Measurements from ENCODE around the gene TPSD1. TPM values are rescaled to one million over a fixed set of nuclear protein-coding genes. Genes with fewer than 3 reads are reported as not detected.

The TPSD1 gene
- total RNA-seq, 1 experiment from 2014 or later: not detected

DNA sequence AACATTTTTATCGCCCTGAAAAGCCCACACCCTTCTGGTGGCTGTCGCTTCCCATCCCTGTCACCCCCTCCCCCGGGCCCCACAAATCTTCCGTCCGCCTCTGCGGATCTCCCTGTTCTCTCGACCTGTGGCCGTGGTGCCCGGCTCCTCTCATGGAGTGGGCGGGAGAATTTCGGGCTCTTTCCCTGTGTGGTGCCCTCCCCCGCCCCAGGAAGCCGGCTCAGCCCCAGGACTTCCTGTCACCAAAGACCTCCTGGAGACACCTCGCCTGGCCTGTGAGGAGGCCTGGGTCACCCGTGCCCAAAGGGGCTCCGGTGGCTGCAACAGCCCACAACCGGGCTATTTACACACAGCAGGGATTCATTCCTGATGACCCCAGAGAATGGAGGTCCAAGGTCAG lies 27.4 kb downstream of the TPSD1 start:
- no peak overlapping the region for H3K56ac ChIP-seq (ENCODE audit: insufficient read length, low read depth, low read length)
- WGBS (ENCODE audit: extremely low coverage, insufficient read length, low lambda C conversion rate): no CpG with 5 or more reads among the region's 17 CpGs
- no peak overlapping the region for H4K5ac ChIP-seq (ENCODE audit: insufficient read length, low read depth, low read length)
- no peaks in the 10 kb centered on the region; the same call in 1 of the 2 replicates for H3K4me1 ChIP-seq (ENCODE audit: insufficient read depth, low read length)
- no peaks in the 10 kb centered on the region for H3K79me2 ChIP-seq (ENCODE audit: insufficient read depth, low read length)
- H2BK120ac ChIP-seq (ENCODE audit: low read depth, low read length, poor library complexity, severe bottlenecking): no peak overlapping the region
- H2BK20ac ChIP-seq (ENCODE audit: low read depth, low read length, poor library complexity, severe bottlenecking): no peak overlapping the region
- Mint-ChIP-seq H3K4me1 (peaks cover 8 to 24% of the 10 kb centered on the region in 2 experiments; a peak in 3 of 4 replicates), H3K27me3 (ENCODE audit: low read depth) (peaks cover 49% of the 10 kb centered on the region), H3K4me3 (no peak overlapping the region), H3K36me3 (ENCODE audit: insufficient read depth in 1 of 3, low read depth in 3 of 3) (no peaks in the 10 kb centered on the region), H3K27ac (no peak overlapping the region), H3K9me3 (no peaks in the 10 kb centered on the region)
- DNase-seq: no peak
- H3K23ac ChIP-seq (ENCODE audit: insufficient read length, low read depth, low read length): no peak overlapping the region
- H3K79me1 ChIP-seq (ENCODE audit: insufficient read depth, low read depth, low read length, poor library complexity, severe bottlenecking): no peaks in the 10 kb centered on the region
- no peak overlapping the region for H3T11ph ChIP-seq (ENCODE audit: low read length)
- H3K27me3 ChIP-seq (ENCODE audit: insufficient read depth, low read length): no peaks in the 10 kb centered on the region
- H3K14ac ChIP-seq (ENCODE audit: insufficient read depth, low read length): no peak overlapping the region
- no peak overlapping the region for H3K18ac ChIP-seq (ENCODE audit: insufficient read length, low read depth, low read length)
- H3K23me2 ChIP-seq (ENCODE audit: insufficient read length, low read depth, low read length, poor library complexity, severe bottlenecking): no peaks in the 10 kb centered on the region
- no peak overlapping the region for H3K9ac ChIP-seq (ENCODE audit: extremely low read depth, insufficient read length, low read length)
- no peak overlapping the region for H4K8ac ChIP-seq (replicated peaks; ENCODE audit: insufficient read length, low read depth, low read length)
- H3K4me2 ChIP-seq (ENCODE audit: insufficient read depth, insufficient read length, low read length): no peak overlapping the region
- TF ChIP-seq CTCF (conservative IDR thresholded peaks at IDR 0.05): no peak
- H3K4ac ChIP-seq (ENCODE audit: low read depth, low read length): no peak overlapping the region
- H2AFZ ChIP-seq (ENCODE audit: low read length): no peak overlapping the region
- H4K91ac ChIP-seq (ENCODE audit: insufficient read length, low read depth, low read length): no peak overlapping the region
- no peak overlapping the region for H2BK15ac ChIP-seq (ENCODE audit: low read depth, low read length)
- H4K20me1 ChIP-seq (ENCODE audit: control insufficient read depth, insufficient read depth, insufficient read length): no peaks in the 10 kb centered on the region
- H3K27ac ChIP-seq (ENCODE audit: insufficient read length, low read depth, low read length): no peak overlapping the region
- H2AK5ac ChIP-seq (ENCODE audit: insufficient read length, low read length): no peak overlapping the region
- H2BK12ac ChIP-seq (ENCODE audit: insufficient read length, low read depth, low read length): no peak overlapping the region
- H3K9me3 ChIP-seq (ENCODE audit: control insufficient read depth, low read depth, low read length): no peaks in the 10 kb centered on the region
- H2BK5ac ChIP-seq (ENCODE audit: insufficient read length, low read length): no peak overlapping the region
